T-cell (primary cell): ENCODE results near the gene NXPE3. TPM values are rescaled to one million over a fixed set of nuclear protein-coding genes. Genes with fewer than 3 reads are reported as not detected.
A peak's percentile ranks its signal among the peaks of the same experiment; 100 is the strongest.

Source experiments
- ATAC-seq, 4 experiments: fragments of 200-7000 bp in 3 of 4; fragments of 150-1000 bp in 1 of 4; cut with Tn5 transposase; replicated peaks in 1 of 4; 1 replicate in 3 of 4; 2 replicates in 1 of 4; pipeline ENCODE4 v1.10.0; 2021; ENCODE audit warnings: moderate library complexity in 3 of 4, mild to moderate bottlenecking in 2 of 4, moderate number of reproducible peaks in 1 of 4
- CTCF ChIA-PET, 2 donors: fragments of 300-600 bp; sonication (Branson Sonifier 250); formaldehyde crosslinking; loops; one replicate each; lab custom pipeline; 2022; ENCODE audit warnings: antibody characterized with exemption in 2 of 2; lab: Charles Lee
- POLR2A ChIA-PET, 2 donors: fragments of 300-600 bp; sonication (Branson Sonifier 250); formaldehyde crosslinking; loops; one replicate each; lab custom pipeline; 2022; ENCODE audit warnings: antibody characterized with exemption in 2 of 2; lab: Charles Lee
- DNase-seq, 35 experiments: peaks; one replicate each; pipeline versions ENCODE4 v3.0.0 to v3.0.0-alpha.2; 2013 to 2023
- H3K27ac ChIP-seq: one replicate; pipeline ENCODE4 v1.5.1; 2013; ENCODE audit warnings: low read length
- H3K27me3 ChIP-seq, 2 experiments: replicated peaks in 1 of 2; 1 replicate in 1 of 2; 2 replicates in 1 of 2; pipeline versions ENCODE4 v1.6.1 to v1.7.0; 2013; ENCODE audit warnings: low read length in 1 of 2, mixed read lengths in 1 of 2; ENCODE audit not compliant: control insufficient read depth in 2 of 2, insufficient read depth in 2 of 2; ENCODE audit errors: extremely low read depth in 1 of 2
- H3K36me3 ChIP-seq, 2 donors: 1 replicate in 1 of 2; 2 replicates in 1 of 2; pipeline versions ENCODE4 v1.6.1 to v1.7.0; 2013; ENCODE audit warnings: low read length in 1 of 2; ENCODE audit not compliant: control insufficient read depth in 2 of 2, insufficient read depth in 1 of 2; ENCODE audit errors: extremely low read depth in 1 of 2
- H3K4me1 ChIP-seq, 2 experiments: 1 replicate in 1 of 2; 2 replicates in 1 of 2; pipeline versions ENCODE4 v1.6.1 to v1.7.0; 2013; ENCODE audit warnings: low read length in 2 of 2, mixed read lengths in 1 of 2; ENCODE audit not compliant: insufficient read depth in 2 of 2, control insufficient read depth in 1 of 2; ENCODE audit errors: extremely low read depth in 1 of 2
- H3K4me3 ChIP-seq, 2 donors: 1 replicate in 1 of 2; 2 replicates in 1 of 2; pipeline versions ENCODE4 v1.5.1 to v1.7.0; 2013; ENCODE audit warnings: mild to moderate bottlenecking in 2 of 2, low read length in 1 of 2, moderate library complexity in 1 of 2; ENCODE audit not compliant: control insufficient read depth in 1 of 2; ENCODE audit errors: extremely low read depth in 1 of 2
- H3K9me3 ChIP-seq: 2 replicates; pipeline ENCODE4 v1.7.0; 2013
- H3K27ac Mint-ChIP-seq, 2 donors: one replicate each; pipeline ENCODE4 v1.8.0; 2020 to 2021; ENCODE audit warnings: mild to moderate bottlenecking in 2 of 2, mixed read lengths in 2 of 2
- H3K27me3 Mint-ChIP-seq, 2 donors: one replicate each; pipeline ENCODE4 v1.8.0; 2021 to 2022; ENCODE audit warnings: mixed read lengths in 2 of 2
- H3K36me3 Mint-ChIP-seq: one replicate; pipeline ENCODE4 v1.8.0; 2021; ENCODE audit warnings: mixed read lengths
- H3K4me1 Mint-ChIP-seq, 3 donors: one replicate each; pipeline ENCODE4 v1.8.0; 2020 to 2022; ENCODE audit warnings: mixed read lengths in 3 of 3, mild to moderate bottlenecking in 1 of 3
- H3K4me3 Mint-ChIP-seq, 3 donors: one replicate each; pipeline ENCODE4 v1.8.0; 2020 to 2022; ENCODE audit warnings: mild to moderate bottlenecking in 3 of 3, mixed read lengths in 3 of 3, moderate library complexity in 3 of 3
- H3K9me3 Mint-ChIP-seq, 3 donors: one replicate each; pipeline ENCODE4 v1.8.0; 2020 to 2022; ENCODE audit warnings: mixed read lengths in 3 of 3
- WGBS: methylation state at CpG from one replicate; pipeline ENCODE4 v1.1.5; 2013; ENCODE audit warnings: missing lambda C conversion rate; ENCODE audit not compliant: insufficient coverage; 5-methylcytosine and 5-hydroxymethylcytosine counted together
- total RNA-seq, 35 experiments: library from RNA in 6 of 35; stranded (reverse) in 6 of 35; fragments of 120-200 nt in 1 of 35; gene quantifications; one replicate each; pipeline versions ENCODE4 v1.2.1 to v1.2.4 and lab custom pipeline; 2013 to 2026

The NXPE3 gene
- total RNA-seq, 5 donors from 2014 or later (not counting 1 experiment from before 2014, with no cell fraction given), result 38.0 to 44.8 (median 41.3) TPM

DNA sequence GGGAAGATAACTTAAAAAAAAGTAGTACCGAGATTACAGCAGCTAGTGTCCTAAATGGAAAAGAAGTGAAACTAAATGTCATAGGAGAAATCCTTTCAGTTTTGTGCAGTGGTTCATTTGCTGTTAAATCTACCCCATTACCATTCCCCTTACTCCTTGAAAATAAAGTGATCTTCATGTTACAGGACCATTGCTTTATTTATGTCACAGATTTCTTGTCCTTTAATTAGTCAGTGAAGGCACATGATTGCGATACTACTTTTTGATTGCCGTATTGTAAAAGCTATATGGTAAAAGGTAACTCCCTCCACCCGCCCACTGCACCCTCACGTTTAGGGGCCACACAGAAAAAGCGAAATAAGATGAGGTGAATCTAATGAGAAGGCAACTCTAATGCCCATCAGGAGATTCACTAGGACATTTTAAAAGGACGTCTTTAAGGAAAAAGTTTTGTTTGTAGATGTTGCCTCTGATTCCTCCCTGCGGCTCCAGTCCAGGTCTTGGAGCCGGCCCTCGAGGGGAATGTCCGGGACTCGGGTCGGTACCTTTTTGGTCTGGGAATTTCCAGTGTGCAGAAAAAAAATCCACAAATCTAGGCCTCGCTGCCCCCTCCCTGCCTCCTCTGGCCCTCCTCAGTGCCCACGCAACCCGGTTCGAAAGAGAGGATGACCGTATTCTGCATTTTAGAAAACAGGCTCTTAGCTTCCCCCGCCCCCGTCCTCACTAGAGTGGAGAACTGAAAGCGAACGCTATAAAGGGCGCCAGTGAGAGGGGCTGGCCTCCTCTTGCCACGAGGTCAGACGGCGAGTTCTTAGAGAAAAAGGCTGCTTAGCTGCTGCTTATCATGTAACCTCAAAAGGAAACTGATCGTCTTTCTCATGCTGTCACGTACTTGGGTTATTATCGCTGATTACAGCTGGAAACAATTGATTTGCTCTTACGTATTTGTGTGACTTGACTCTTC, 48.5 kb downstream of the NXPE3 start:
- WGBS, result 2% methylated on average over 15 of the region's 30 CpGs
- Mint-ChIP-seq H3K27ac (peak overlapping the region; percentile 98 to 99), H3K36me3 (peaks cover 5% of the 10 kb centered on the region), H3K27me3 (no peaks in the 10 kb centered on the region), H3K9me3 (no peaks in the 10 kb centered on the region), H3K4me3 (peak overlapping the region; percentile 90 to 92 (median 91)), H3K4me1 (peaks cover 56 to 70% (median 69%) of the 10 kb centered on the region in 3 donors)
- DNase-seq (peak; percentile 51 to 87 (median 78)), ATAC-seq (peak; percentile 81 to 87 (median 86))
- no peaks in the 10 kb centered on the region for H3K9me3 ChIP-seq
- H3K36me3 ChIP-seq, result peaks cover 0 to 2% of the 10 kb centered on the region in 2 donors
- ChIA-PET POLR2A (interaction anchor here (0.5 to 2.8 kb wide), 15 partner anchors 9 to 1493 kb away, joined by 3 to 34 read pairs (median 4); partner anchors contain the start of gene NFKBIZ (in 2 of the 2)), CTCF (interaction anchor here in 1 of 2 donors (0.9 to 1.6 kb wide), 10 partner anchors 12 to 402 kb away, joined by 3 to 8 read pairs (median 4); no protein-coding TSS in a partner anchor)
- peak overlapping the region; percentile 57 to 81 for H3K4me3 ChIP-seq
- peak overlapping the region; percentile 91 for H3K27ac ChIP-seq
- no peaks in the 10 kb centered on the region for H3K27me3 ChIP-seq
- H3K4me1 ChIP-seq, result peaks cover 19 to 21% of the 10 kb centered on the region in 2 experiments

DNA sequence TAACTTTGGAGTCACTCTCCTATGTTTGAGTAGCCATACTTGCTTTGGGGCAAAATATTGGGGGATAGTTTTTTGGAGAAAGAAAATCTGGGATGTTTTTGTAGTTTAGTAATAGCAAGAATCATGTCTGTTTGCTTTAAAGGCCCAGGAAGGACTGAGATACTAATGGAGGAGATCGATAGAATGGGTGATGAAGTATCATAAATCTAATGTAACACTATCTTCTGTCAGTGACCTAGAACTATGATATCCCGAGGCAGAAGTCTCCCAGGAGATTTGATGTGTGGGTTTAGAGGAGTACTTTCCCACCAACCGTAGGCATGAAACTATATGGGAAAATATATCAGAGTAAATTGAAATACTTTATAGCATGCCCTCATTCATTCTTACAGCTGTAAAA, 49.3 kb downstream of the NXPE3 start:
- Histone ChIP-seq H3K9me3 (no peaks in the 10 kb centered on the region), H3K36me3 (peaks cover 0 to 2% of the 10 kb centered on the region in 2 donors), H3K4me1 (peaks cover 19 to 21% of the 10 kb centered on the region in 2 experiments), H3K27ac (peak overlapping the region; percentile 91), H3K27me3 (no peaks in the 10 kb centered on the region), H3K4me3 (peak overlapping the region in 1 of 2 donors; percentile 57)
- no peaks in the 10 kb centered on the region for H3K9me3 Mint-ChIP-seq
- H3K27me3 Mint-ChIP-seq, result no peaks in the 10 kb centered on the region
- ATAC-seq, result no peak
- ChIA-PET CTCF (interaction anchor here in 1 of 2 donors (1.1 to 2.3 kb wide), 7 partner anchors 11 to 401 kb away, joined by 3 to 8 read pairs (median 6); no protein-coding TSS in a partner anchor), POLR2A (interaction anchor here (0.7 to 3.9 kb wide), 9 partner anchors 9 to 1494 kb away, joined by 3 to 34 read pairs (median 8); partner anchors contain the start of gene NFKBIZ (in 2 of the 2))
- H3K4me1 Mint-ChIP-seq, result peaks cover 63 to 74% (median 69%) of the 10 kb centered on the region in 3 donors
- peak overlapping the region; percentile 98 to 99 for H3K27ac Mint-ChIP-seq
- WGBS, result no CpG with 5 or more reads among the region's 3 CpGs
- peak overlapping the region; percentile 90 to 92 (median 91) for H3K4me3 Mint-ChIP-seq
- DNase-seq, result no peak
- peaks cover 8% of the 10 kb centered on the region for H3K36me3 Mint-ChIP-seq

DNA sequence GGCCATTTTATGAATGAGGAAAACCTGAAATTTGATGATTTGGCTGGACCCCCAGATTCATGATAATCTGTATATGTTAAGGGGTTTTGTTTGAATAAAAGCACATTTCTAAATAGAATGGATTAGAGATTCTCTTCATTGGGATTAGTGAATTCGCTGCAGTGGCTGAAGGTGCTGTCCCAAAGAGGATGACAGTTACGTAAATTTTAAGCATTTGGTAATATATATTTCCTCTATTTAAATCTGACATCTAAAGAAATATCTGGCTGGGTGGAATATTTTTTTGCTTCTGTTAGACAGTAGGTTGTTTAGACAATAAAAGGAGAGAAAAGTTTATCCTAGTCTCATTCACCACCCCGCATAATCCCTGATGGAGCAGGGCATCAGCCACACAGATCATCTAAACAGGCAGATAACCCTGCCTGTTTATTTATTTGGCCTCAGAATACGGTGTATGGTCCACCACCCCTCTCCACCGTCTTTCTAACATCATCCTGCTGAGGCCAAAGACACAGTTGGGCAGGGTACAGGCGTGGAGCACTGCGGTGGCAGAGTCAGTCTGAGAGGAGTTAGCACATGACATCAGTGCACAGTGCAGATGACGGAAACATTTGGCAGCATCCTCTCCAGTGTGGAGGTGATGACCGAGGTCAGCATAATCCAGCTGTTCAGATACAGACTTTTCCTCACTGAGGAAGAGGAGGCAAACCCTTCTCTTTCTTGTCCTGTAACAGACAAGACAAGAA, 49.9 kb downstream of the NXPE3 start:
- peak in 32 of 35 experiments; percentile 8 to 68 (median 37) for DNase-seq
- Histone ChIP-seq H3K27me3 (no peaks in the 10 kb centered on the region), H3K36me3 (no peaks in the 10 kb centered on the region), H3K4me1 (peaks cover 19 to 21% of the 10 kb centered on the region in 2 experiments), H3K27ac (peak overlapping the region; percentile 91), H3K9me3 (no peaks in the 10 kb centered on the region), H3K4me3 (peak overlapping the region in 1 of 2 donors; percentile 57)
- peak; percentile 49 to 63 (median 53) for ATAC-seq
- WGBS, result 5% methylated on average over 3 of the region's 9 CpGs
- H3K4me1 Mint-ChIP-seq, result peaks cover 69 to 80% (median 75%) of the 10 kb centered on the region in 3 donors
- CTCF ChIA-PET, result interaction anchor here in 1 of 2 donors (0.7 to 2.3 kb wide), 8 partner anchors 10 to 400 kb away, joined by 3 to 7 read pairs (median 4); partner anchors contain the start of gene NFKBIZ
- H3K4me3 Mint-ChIP-seq, result peak overlapping the region; percentile 90 to 92 (median 91)
- H3K9me3 Mint-ChIP-seq, result no peaks in the 10 kb centered on the region
- peak overlapping the region; percentile 98 to 99 for H3K27ac Mint-ChIP-seq
- POLR2A ChIA-PET, result interaction anchor here (0.6 to 3.9 kb wide), 8 partner anchors 18 to 145 kb away, joined by 3 to 24 read pairs (median 5); partner anchors contain the start of gene NFKBIZ (in 2 of the 2)
- H3K36me3 Mint-ChIP-seq, result peaks cover 8% of the 10 kb centered on the region
- H3K27me3 Mint-ChIP-seq, result no peaks in the 10 kb centered on the region

DNA sequence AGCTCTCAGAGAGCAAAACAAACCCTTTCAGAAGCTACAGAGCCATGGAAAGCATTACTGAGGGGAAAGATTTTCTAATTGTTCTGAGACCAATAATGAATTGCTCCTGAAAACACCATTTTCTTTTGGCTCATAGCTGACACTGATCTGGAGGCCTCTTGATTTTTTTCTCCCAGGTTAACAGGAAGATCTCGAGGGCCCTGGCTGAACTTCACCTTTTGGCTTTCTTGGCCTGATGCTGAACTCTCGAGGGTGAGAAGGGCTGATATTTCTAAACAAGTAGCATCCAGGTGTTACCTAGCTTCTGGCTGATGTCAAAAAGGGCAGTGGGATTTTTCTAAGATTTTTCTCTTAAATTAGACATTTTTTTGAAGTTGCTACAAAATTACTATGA, 50.4 kb downstream of the NXPE3 start:
- 24% methylated on average over 2 of the region's 2 CpGs for WGBS
- Mint-ChIP-seq H3K4me3 (peak overlapping the region; percentile 90 to 92 (median 91)), H3K27me3 (no peaks in the 10 kb centered on the region), H3K9me3 (no peaks in the 10 kb centered on the region), H3K27ac (peak overlapping the region; percentile 98 to 99), H3K36me3 (peaks cover 8% of the 10 kb centered on the region), H3K4me1 (peaks cover 73 to 83% (median 81%) of the 10 kb centered on the region in 3 donors)
- ATAC-seq, result no peak
- POLR2A ChIA-PET, result interaction anchor here (0.6 to 3.9 kb wide), 10 partner anchors 10 to 145 kb away, joined by 3 to 24 read pairs (median 4); partner anchors contain the start of gene NFKBIZ (in 2 of the 2)
- CTCF ChIA-PET, result interaction anchor here (0.6 to 2.3 kb wide), 9 partner anchors 10 to 400 kb away, joined by 3 to 6 read pairs (median 3); partner anchors contain the start of gene NFKBIZ (in 1 of the 2)
- Histone ChIP-seq H3K4me3 (no peak overlapping the region), H3K27me3 (no peaks in the 10 kb centered on the region), H3K4me1 (peaks cover 19 to 26% of the 10 kb centered on the region in 2 experiments), H3K36me3 (no peaks in the 10 kb centered on the region), H3K9me3 (no peaks in the 10 kb centered on the region), H3K27ac (peak overlapping the region; percentile 91)
- DNase-seq, result no peak

GRCh38 chr3:101829874-101830273, 50.9 kb downstream of the NXPE3 start:
- no peaks in the 10 kb centered on the region for H3K9me3 Mint-ChIP-seq
- no peaks in the 10 kb centered on the region for H3K27me3 Mint-ChIP-seq
- H3K4me3 ChIP-seq, result no peak overlapping the region
- no peaks in the 10 kb centered on the region for H3K27me3 ChIP-seq
- H3K9me3 ChIP-seq, result no peaks in the 10 kb centered on the region
- WGBS, result no CpG with 5 or more reads among the region's 2 CpGs
- peak overlapping the region; percentile 91 for H3K27ac ChIP-seq
- peaks cover 72 to 85% (median 81%) of the 10 kb centered on the region in 3 donors for H3K4me1 Mint-ChIP-seq
- peaks cover 8% of the 10 kb centered on the region for H3K36me3 Mint-ChIP-seq
- DNase-seq (no peak), ATAC-seq (no peak)
- H3K4me3 Mint-ChIP-seq, result peak overlapping the region in 2 of 3 donors; percentile 28 to 90
- POLR2A ChIA-PET, result interaction anchor here (0.6 to 3.9 kb wide), 8 partner anchors 9 to 27 kb away, joined by 3 to 24 read pairs (median 4); partner anchors contain the start of gene NFKBIZ (in 2 of the 2)
- CTCF ChIA-PET, result interaction anchor here (0.6 to 2.3 kb wide), 9 partner anchors 9 to 399 kb away, joined by 3 to 6 read pairs (median 3); partner anchors contain the start of gene NFKBIZ (in 1 of the 2)
- H3K27ac Mint-ChIP-seq, result peak overlapping the region; percentile 98 to 99
- no peaks in the 10 kb centered on the region for H3K36me3 ChIP-seq
- peaks cover 19 to 26% of the 10 kb centered on the region in 2 experiments for H3K4me1 ChIP-seq
